AG04450 (cell line): Measurements from ENCODE around the gene LAMTOR2. TPM values are rescaled to one million over a fixed set of nuclear protein-coding genes. Genes with fewer than 3 reads are reported as not detected.

Experiments used
- CTCF ChIA-PET: fragments of 300-600, 350-600 bp; formaldehyde crosslinking; extraction: SDS; loops from one replicate; lab custom pipeline; 2022; ENCODE audit warnings: antibody characterized with exemption, inconsistent platforms; lab: Charles Lee
- POLR2A ChIA-PET: fragments of 350-600 bp; formaldehyde crosslinking; extraction: SDS; loops from one replicate; lab custom pipeline; 2021; ENCODE audit warnings: antibody characterized with exemption, inconsistent platforms; lab: Yijun Ruan, JAX
- DNase-seq: peaks from one replicate; pipeline ENCODE4 v3.0.0-alpha.2; 2011; ENCODE audit warnings: low read depth, low spot score
- H3K27ac ChIP-seq: one replicate; pipeline ENCODE4 v1.5.1; 2012; ENCODE audit warnings: low read depth, low read length, control low read depth
- H3K27me3 ChIP-seq: one replicate; pipeline ENCODE4 v1.6.0; 2012; ENCODE audit warnings: low read length; ENCODE audit not compliant: control insufficient read depth, insufficient read depth
- H3K4me3 ChIP-seq: 2 replicates; pipeline ENCODE4 v1.5.1; 2011; ENCODE audit warnings: mild to moderate bottlenecking, low read depth, low read length, control low read depth
- H3K9me3 ChIP-seq: 2 replicates; pipeline ENCODE4 v1.5.1; 2012; ENCODE audit warnings: low read length; ENCODE audit not compliant: control insufficient read depth, insufficient read depth
- CTCF ChIP-seq: IDR thresholded peaks from 2 replicates; pipeline ENCODE4 v1.5.1; 2011; ENCODE audit warnings: low read depth, low read length, control low read depth, inconsistent platforms
- polyA plus RNA-seq: library from polyadenylated mRNA; depleted of rRNA; stranded (reverse); fragments of >200 nt; gene quantifications from 2 replicates; pipeline ENCODE4 v1.2.3, GENCODE V29; 2011

Gene LAMTOR2
- polyA plus RNA-seq, 1 experiment = 42.4 TPM

DNA sequence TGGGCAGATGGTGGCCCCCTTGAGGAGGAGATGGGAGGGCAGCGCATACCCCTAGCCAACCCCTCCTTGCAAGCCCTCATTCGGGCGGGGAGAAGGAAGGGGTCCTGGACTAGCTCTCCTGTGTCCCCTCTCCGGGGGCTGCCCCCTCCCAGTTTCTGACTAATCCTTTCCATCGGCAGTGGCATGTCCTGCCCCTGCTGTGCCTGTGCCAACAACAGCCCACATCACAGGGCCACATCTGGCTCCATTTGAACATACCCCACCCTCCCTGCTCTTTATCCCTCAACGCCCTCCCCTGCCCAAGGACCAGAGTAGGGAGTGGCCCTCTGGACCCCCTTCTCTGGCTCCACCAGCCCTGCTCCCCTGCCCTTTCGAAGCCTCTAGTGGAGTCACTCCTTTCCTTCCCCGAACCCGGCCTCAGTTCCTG is 49.0 kb downstream of the LAMTOR2 start:
- Histone ChIP-seq H3K4me3 (no peak overlapping the region), H3K9me3 (no peaks in the 10 kb centered on the region), H3K27ac (peak overlapping the region; percentile 33), H3K27me3 (no peaks in the 10 kb centered on the region)
- CTCF ChIA-PET = interaction anchor here (1.0 to 20.2 kb wide), 2 partner anchors 13 to 24 kb away, joined by 3 to 682 read pairs; partner anchors contain the start of gene LMNA
- POLR2A ChIA-PET = interaction anchor here (1.3 to 3.3 kb wide), 6 partner anchors 10 to 38 kb away, joined by 4 to 16 read pairs (median 9); partner anchors contain the start of gene LMNA
- TF ChIP-seq CTCF = no peak
- no peak for DNase-seq

DNA sequence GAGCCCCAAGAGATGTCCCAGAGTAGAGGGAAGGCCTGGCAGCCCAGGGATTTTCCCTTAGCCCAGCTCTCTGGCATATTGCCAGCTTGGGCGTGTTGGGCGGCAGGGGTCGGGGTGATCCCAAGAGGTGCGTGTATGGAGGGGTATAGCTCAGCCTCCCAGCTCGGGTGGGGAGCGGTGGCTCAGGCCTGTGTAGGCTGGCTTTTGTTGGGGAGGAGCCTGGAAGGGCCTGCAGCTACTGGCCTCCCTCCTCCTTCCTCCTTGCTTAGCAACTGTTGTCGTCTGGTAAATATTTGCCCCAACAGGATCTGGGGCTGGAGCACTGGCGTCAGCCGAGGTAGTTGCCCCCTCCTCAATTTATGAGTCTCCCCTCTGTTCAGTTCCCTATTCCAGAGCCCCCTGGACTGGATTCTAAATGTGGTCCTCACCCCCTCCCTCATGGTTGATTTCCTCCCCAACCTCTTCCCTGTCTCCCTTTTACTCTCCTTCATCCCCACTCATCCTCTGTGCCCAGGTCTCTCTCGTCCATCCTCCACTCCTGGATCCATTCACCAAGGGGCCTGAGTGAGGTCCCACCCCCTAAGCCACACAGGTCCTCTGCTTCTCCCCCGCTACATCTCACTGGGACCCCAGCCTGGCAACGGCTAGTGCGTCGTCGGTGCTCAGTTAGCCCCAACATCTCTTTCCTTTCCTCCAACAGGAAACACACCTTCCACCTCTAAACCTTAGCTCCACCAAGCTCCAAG is 49.7 kb downstream of the LAMTOR2 start:
- Histone ChIP-seq H3K9me3 (no peaks in the 10 kb centered on the region), H3K27me3 (no peaks in the 10 kb centered on the region), H3K27ac (peak overlapping the region; percentile 61), H3K4me3 (peak overlapping the region; percentile 7; the same call in 1 of the 2 replicates)
- no peak for DNase-seq
- POLR2A ChIA-PET = interaction anchor here (1.5 to 3.3 kb wide), 5 partner anchors 9 to 37 kb away, joined by 4 to 16 read pairs (median 12); no protein-coding TSS in a partner anchor
- CTCF ChIA-PET = interaction anchor here (0.6 to 20.2 kb wide), 4 partner anchors 8 to 121 kb away, joined by 3 to 682 read pairs (median 4); partner anchors contain the start of gene LMNA
- TF ChIP-seq CTCF = no peak

GRCh38 chr1:156104861-156105832 is 50.6 kb downstream of the LAMTOR2 start:
- no peak for TF ChIP-seq CTCF
- Histone ChIP-seq H3K4me3 (no peak overlapping the region), H3K27ac (peak overlapping the region; percentile 97), H3K9me3 (no peaks in the 10 kb centered on the region), H3K27me3 (no peaks in the 10 kb centered on the region)
- DNase-seq = no peak
- POLR2A ChIA-PET = interaction anchor here (0.6 to 3.3 kb wide), 7 partner anchors 9 to 24 kb away, joined by 3 to 16 read pairs (median 7); partner anchors contain the start of gene LMNA
- CTCF ChIA-PET = interaction anchor here (0.6 to 20.2 kb wide), 7 partner anchors 9 to 928 kb away, joined by 3 to 682 read pairs (median 4); partner anchors contain the start of gene LMNA

- H3K27me3 ChIP-seq = no peaks in the 10 kb centered on the region
- peak overlapping the region; percentile 11; the same call in 1 of the 2 replicates for H3K4me3 ChIP-seq
- ChIA-PET CTCF (interaction anchor here (0.5 to 20.2 kb wide), 5 partner anchors 10 to 118 kb away, joined by 3 to 682 read pairs (median 5); partner anchors contain the start of gene LMNA), POLR2A (interaction anchor here (0.6 to 2.3 kb wide), 6 partner anchors 9 to 135 kb away, joined by 3 to 8 read pairs (median 5); no protein-coding TSS in a partner anchor)
- no peak for TF ChIP-seq CTCF
- peak overlapping the region; percentile 97 for H3K27ac ChIP-seq
- no peaks in the 10 kb centered on the region for H3K9me3 ChIP-seq
- DNase-seq = no peak
These were observed 52.3 kb downstream of the LAMTOR2 start for GRCh38 chr1:156106624-156107488.
